ENCODE results near the gene PIM1. TPM values are rescaled to one million over a fixed set of nuclear protein-coding genes. Genes with fewer than 3 reads are reported as not detected.

PIM1 gene
- total and polyA plus RNA-seq, 9 of the 15 experiments (the other 6 are each of a cell fraction or from before 2014, with no cell fraction given), result 19.0 to 789 (median 212) TPM

DNA sequence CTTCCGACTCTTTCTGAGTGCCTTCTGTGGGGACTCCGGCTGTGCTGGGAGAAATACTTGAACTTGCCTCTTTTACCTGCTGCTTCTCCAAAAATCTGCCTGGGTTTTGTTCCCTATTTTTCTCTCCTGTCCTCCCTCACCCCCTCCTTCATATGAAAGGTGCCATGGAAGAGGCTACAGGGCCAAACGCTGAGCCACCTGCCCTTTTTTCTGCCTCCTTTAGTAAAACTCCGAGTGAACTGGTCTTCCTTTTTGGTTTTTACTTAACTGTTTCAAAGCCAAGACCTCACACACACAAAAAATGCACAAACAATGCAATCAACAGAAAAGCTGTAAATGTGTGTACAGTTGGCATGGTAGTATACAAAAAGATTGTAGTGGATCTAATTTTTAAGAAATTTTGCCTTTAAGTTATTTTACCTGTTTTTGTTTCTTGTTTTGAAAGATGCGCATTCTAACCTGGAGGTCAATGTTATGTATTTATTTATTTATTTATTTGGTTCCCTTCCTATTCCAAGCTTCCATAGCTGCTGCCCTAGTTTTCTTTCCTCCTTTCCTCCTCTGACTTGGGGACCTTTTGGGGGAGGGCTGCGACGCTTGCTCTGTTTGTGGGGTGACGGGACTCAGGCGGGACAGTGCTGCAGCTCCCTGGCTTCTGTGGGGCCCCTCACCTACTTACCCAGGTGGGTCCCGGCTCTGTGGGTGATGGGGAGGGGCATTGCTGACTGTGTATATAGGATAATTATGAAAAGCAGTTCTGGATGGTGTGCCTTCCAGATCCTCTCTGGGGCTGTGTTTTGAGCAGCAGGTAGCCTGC lies 4.8 kb downstream of the PIM1 start (continued):
- no peak for TF ChIP-seq NKRF (IDR thresholded peaks at IDR 0.05; ENCODE audit: borderline replicate concordance)
- no peak for TF ChIP-seq ELK1 (CRISPR knock-in tag; IDR thresholded peaks at IDR 0.05)
- TF ChIP-seq RFX5 (IDR thresholded peaks at IDR 0.05; ENCODE audit: low read depth, low read length), result no peak
- TF ChIP-seq, protein P1, sequence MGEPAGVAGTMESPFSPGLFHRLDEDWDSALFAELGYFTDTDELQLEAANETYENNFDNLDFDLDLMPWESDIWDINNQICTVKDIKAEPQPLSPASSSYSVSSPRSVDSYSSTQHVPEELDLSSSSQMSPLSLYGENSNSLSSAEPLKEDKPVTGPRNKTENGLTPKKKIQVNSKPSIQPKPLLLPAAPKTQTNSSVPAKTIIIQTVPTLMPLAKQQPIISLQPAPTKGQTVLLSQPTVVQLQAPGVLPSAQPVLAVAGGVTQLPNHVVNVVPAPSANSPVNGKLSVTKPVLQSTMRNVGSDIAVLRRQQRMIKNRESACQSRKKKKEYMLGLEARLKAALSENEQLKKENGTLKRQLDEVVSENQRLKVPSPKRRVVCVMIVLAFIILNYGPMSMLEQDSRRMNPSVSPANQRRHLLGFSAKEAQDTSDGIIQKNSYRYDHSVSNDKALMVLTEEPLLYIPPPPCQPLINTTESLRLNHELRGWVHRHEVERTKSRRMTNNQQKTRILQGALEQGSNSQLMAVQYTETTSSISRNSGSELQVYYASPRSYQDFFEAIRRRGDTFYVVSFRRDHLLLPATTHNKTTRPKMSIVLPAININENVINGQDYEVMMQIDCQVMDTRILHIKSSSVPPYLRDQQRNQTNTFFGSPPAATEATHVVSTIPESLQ (CRISPR knock-in tag; IDR thresholded peaks at IDR 0.05), result no peak
- TF ChIP-seq KDM5B (IDR thresholded peaks at IDR 0.05; ENCODE audit: insufficient replicate concordance, low read depth, low read length), result peak; percentile 50
- TF ChIP-seq COPS2 (conservative IDR thresholded peaks at IDR 0.05), result no peak
- no peak for TF ChIP-seq MCM3 (IDR thresholded peaks at IDR 0.05)
- TF ChIP-seq, protein P2, sequence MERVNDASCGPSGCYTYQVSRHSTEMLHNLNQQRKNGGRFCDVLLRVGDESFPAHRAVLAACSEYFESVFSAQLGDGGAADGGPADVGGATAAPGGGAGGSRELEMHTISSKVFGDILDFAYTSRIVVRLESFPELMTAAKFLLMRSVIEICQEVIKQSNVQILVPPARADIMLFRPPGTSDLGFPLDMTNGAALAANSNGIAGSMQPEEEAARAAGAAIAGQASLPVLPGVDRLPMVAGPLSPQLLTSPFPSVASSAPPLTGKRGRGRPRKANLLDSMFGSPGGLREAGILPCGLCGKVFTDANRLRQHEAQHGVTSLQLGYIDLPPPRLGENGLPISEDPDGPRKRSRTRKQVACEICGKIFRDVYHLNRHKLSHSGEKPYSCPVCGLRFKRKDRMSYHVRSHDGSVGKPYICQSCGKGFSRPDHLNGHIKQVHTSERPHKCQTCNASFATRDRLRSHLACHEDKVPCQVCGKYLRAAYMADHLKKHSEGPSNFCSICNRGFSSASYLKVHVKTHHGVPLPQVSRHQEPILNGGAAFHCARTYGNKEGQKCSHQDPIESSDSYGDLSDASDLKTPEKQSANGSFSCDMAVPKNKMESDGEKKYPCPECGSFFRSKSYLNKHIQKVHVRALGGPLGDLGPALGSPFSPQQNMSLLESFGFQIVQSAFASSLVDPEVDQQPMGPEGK (CRISPR knock-in tag; IDR thresholded peaks at IDR 0.05; ENCODE audit: borderline replicate concordance), result no peak
- TF ChIP-seq ZNF584 (CRISPR knock-in tag; IDR thresholded peaks at IDR 0.05; ENCODE audit: low read depth), result no peak
- no peak for TF ChIP-seq E2F6 (IDR thresholded peaks at IDR 0.05; ENCODE audit: borderline replicate concordance in 1 of 2, extremely low read depth in 1 of 2, insufficient read depth in 1 of 2, insufficient read length in 1 of 2, low read depth in 1 of 2, low read length in 1 of 2, poor library complexity in 1 of 2, severe bottlenecking in 1 of 2)
- TF ChIP-seq RBFOX2 (IDR thresholded peaks at IDR 0.05; ENCODE audit: low read depth, low read length), result peak; percentile 68
- no peak for TF ChIP-seq FOXJ3 (CRISPR knock-in tag; IDR thresholded peaks at IDR 0.05)
- no peak for TF ChIP-seq NRF1 (conservative IDR thresholded peaks at IDR 0.05 in 1 of 2, IDR thresholded peaks at IDR 0.05 in 1 of 2)
- no peak for TF ChIP-seq SMAD4 (CRISPR knock-in tag; conservative IDR thresholded peaks at IDR 0.05)
